HEK293T (cell line): Measurements from ENCODE around the gene RTN1.

Source experiments
- CTBP1 ChIP-seq: fragments of 450-650 bp; IDR thresholded peaks from 2 replicates; pipeline ENCODE4 v1.6.1; 2016; ENCODE audit warnings: borderline replicate concordance
- HDGF ChIP-seq: fragments of 450-650 bp; IDR thresholded peaks from 2 replicates; pipeline ENCODE4 v1.6.1; 2017; ENCODE audit warnings: antibody characterized with exemption, borderline replicate concordance
- PKNOX1 ChIP-seq: fragments of 450-650 bp; IDR thresholded peaks from 2 replicates; pipeline ENCODE4 v1.6.1; 2016
- SP1 ChIP-seq: fragments of 450-650 bp; IDR thresholded peaks from 2 replicates; pipeline ENCODE4 v1.6.1; 2017
- ZNF384 ChIP-seq: fragments of 450-650 bp; IDR thresholded peaks from 2 replicates; pipeline ENCODE4 v1.6.1; 2016

- TF ChIP-seq HDGF (no peak), CTBP1 (no peak), PKNOX1 (no peak), ZNF384 (no peak), SP1 (no peak)
These were observed 21.9 kb downstream of the RTN1 start for GRCh38 chr14:59848671-59849070.
